ENCODE measurements around the gene RPL36A. TPM values are rescaled to one million over a fixed set of nuclear protein-coding genes. Genes with fewer than 3 reads are reported as not detected.
A peak's percentile ranks its signal among the peaks of the same experiment; 100 is the strongest.

RPL36A gene
- total RNA-seq, 4 donors from 2014 or later = 236 to 729 (median 490) TPM

GRCh38 chrX:101394372-101394771 lies 3.6 kb downstream of the RPL36A start:
- Histone ChIP-seq H3K4me3 (no peak overlapping the region), H3K9me3 (no peaks in the 10 kb centered on the region), H3K4me1 (no peaks in the 10 kb centered on the region), H3K27ac (no peak overlapping the region), H3K36me3 (no peaks in the 10 kb centered on the region), H3K27me3 (no peaks in the 10 kb centered on the region)
- DNase-seq = no peak
- no peak for TF ChIP-seq POLR2A (IDR thresholded peaks at IDR 0.05)
- TF ChIP-seq CTCF (IDR thresholded peaks at IDR 0.05) = no peak

GRCh38 chrX:101395789-101396188 lies 5.0 kb downstream of the RPL36A start:
- DNase-seq = no peak
- Histone ChIP-seq H3K9me3 (no peaks in the 10 kb centered on the region), H3K27me3 (no peaks in the 10 kb centered on the region), H3K4me3 (no peak overlapping the region), H3K36me3 (no peaks in the 10 kb centered on the region), H3K4me1 (no peaks in the 10 kb centered on the region), H3K27ac (no peak overlapping the region)
- TF ChIP-seq POLR2A (IDR thresholded peaks at IDR 0.05) (no peak), CTCF (IDR thresholded peaks at IDR 0.05) (no peak)

- no peak for TF ChIP-seq CTCF (IDR thresholded peaks at IDR 0.05)
- no peak for TF ChIP-seq POLR2A (IDR thresholded peaks at IDR 0.05)
- no peak overlapping the region for H3K27ac ChIP-seq
- H3K4me1 ChIP-seq = no peaks in the 10 kb centered on the region
- H3K4me3 ChIP-seq = no peak overlapping the region
- H3K9me3 ChIP-seq = no peaks in the 10 kb centered on the region
- H3K27me3 ChIP-seq = no peaks in the 10 kb centered on the region
- no peaks in the 10 kb centered on the region for H3K36me3 ChIP-seq
- no peak for DNase-seq
These were observed 7.0 kb downstream of the RPL36A start for GRCh38 chrX:101397779-101398178.

GRCh38 chrX:101398694-101399093 lies 7.9 kb downstream of the RPL36A start:
- Histone ChIP-seq H3K4me1 (no peaks in the 10 kb centered on the region), H3K36me3 (no peaks in the 10 kb centered on the region), H3K4me3 (no peak overlapping the region), H3K9me3 (no peaks in the 10 kb centered on the region), H3K27ac (no peak overlapping the region), H3K27me3 (no peaks in the 10 kb centered on the region)
- no peak for DNase-seq
- TF ChIP-seq POLR2A (IDR thresholded peaks at IDR 0.05) (no peak), CTCF (IDR thresholded peaks at IDR 0.05) (no peak)

- Histone ChIP-seq H3K27me3 (no peaks in the 10 kb centered on the region), H3K9me3 (no peaks in the 10 kb centered on the region), H3K4me1 (no peaks in the 10 kb centered on the region), H3K27ac (no peak overlapping the region), H3K36me3 (no peaks in the 10 kb centered on the region), H3K4me3 (no peak overlapping the region)
- no peak for DNase-seq
- TF ChIP-seq CTCF (IDR thresholded peaks at IDR 0.05) (no peak), POLR2A (IDR thresholded peaks at IDR 0.05) (no peak)
These were observed 9.0 kb downstream of the RPL36A start for GRCh38 chrX:101399825-101400224.

- DNase-seq = no peak
- H3K9me3 ChIP-seq = no peaks in the 10 kb centered on the region
- H3K36me3 ChIP-seq = peaks cover 0 to 5% (median 0%) of the 10 kb centered on the region in 3 donors
- peak overlapping the region; percentile 82 to 99 (median 94) for H3K27ac ChIP-seq
- H3K27me3 ChIP-seq = no peaks in the 10 kb centered on the region
- H3K4me1 ChIP-seq = peaks cover 0 to 10% (median 0%) of the 10 kb centered on the region in 4 donors
- H3K4me3 ChIP-seq = peak overlapping the region; percentile 51 to 75 (median 62)
- no peak for TF ChIP-seq POLR2A (IDR thresholded peaks at IDR 0.05)
- TF ChIP-seq CTCF (IDR thresholded peaks at IDR 0.05) = no peak
These were observed 16.4 kb downstream of the RPL36A start for GRCh38 chrX:101407167-101407747.

Measured in Peyer's patch (tissue), 4 donors.